GM23338 (cell line): Measurements from ENCODE around the gene DGAT2. TPM values are rescaled to one million over a fixed set of nuclear protein-coding genes. Genes with fewer than 3 reads are reported as not detected.

Experiments used
- ATAC-seq: fragments of 200-7000 bp; cut with Tn5 transposase; 3 replicates; pipeline ENCODE4 v1.9.1; 2020
- DNase-seq: peaks from one replicate; pipeline ENCODE4 v3.0.0-alpha.2; 2015; ENCODE audit warnings: low spot score
- H2AFZ ChIP-seq: fragments of 200-600 bp; sonication (generic); 2 replicates; pipeline ENCODE4 v1.8.0; 2016; ENCODE audit warnings: antibody characterized with exemption, mild to moderate bottlenecking, moderate library complexity
- H3F3A ChIP-seq: fragments of 200-600 bp; sonication (generic); replicated peaks from 2 replicates; pipeline ENCODE4 v1.8.0; 2017; ENCODE audit warnings: antibody characterized with exemption, mixed run types, low read depth
- H3K27ac ChIP-seq: fragments of 200-600 bp; sonication (generic); 2 replicates; pipeline ENCODE4 v1.6.1; 2016; ENCODE audit warnings: low read depth
- H3K27me3 ChIP-seq: fragments of 200-600 bp; sonication (generic); 2 replicates; pipeline ENCODE4 v1.8.0; 2016; ENCODE audit warnings: mild to moderate bottlenecking, mixed run types, moderate library complexity; ENCODE audit not compliant: insufficient read depth
- H3K36me3 ChIP-seq: fragments of 200-600 bp; sonication (generic); 2 replicates; pipeline ENCODE4 v1.8.0; 2016; ENCODE audit warnings: mild to moderate bottlenecking; ENCODE audit not compliant: insufficient read depth
- H3K4me1 ChIP-seq: fragments of 200-600 bp; sonication (generic); 2 replicates; pipeline ENCODE4 v1.8.0; 2016; ENCODE audit warnings: mild to moderate bottlenecking, moderate library complexity; ENCODE audit not compliant: insufficient read depth
- H3K4me2 ChIP-seq: fragments of 200-600 bp; sonication (generic); 2 replicates; pipeline ENCODE4 v1.7.1; 2017; ENCODE audit warnings: mixed run types
- H3K4me3 ChIP-seq: fragments of 200-600 bp; sonication (generic); 2 replicates; pipeline ENCODE4 v1.6.1; 2016; ENCODE audit warnings: mixed run types
- H3K79me2 ChIP-seq: fragments of 200-600 bp; sonication (generic); replicated peaks from 2 replicates; pipeline ENCODE4 v1.8.0; 2017; ENCODE audit warnings: mild to moderate bottlenecking; ENCODE audit not compliant: insufficient read depth
- H3K9me2 ChIP-seq: fragments of 200-600 bp; sonication (generic); 2 replicates; pipeline ENCODE4 v1.8.0; 2017; ENCODE audit not compliant: insufficient read depth
- H4K20me1 ChIP-seq: fragments of 200-600 bp; sonication (generic); replicated peaks from 2 replicates; pipeline ENCODE4 v1.8.0; 2017; ENCODE audit warnings: mild to moderate bottlenecking; ENCODE audit not compliant: insufficient read depth
- H3K27ac Mint-ChIP-seq: 2 replicates; pipeline ENCODE4 v1.8.0; 2020; ENCODE audit warnings: inconsistent platforms, mild to moderate bottlenecking, moderate library complexity, mixed read lengths
- H3K27me3 Mint-ChIP-seq: 3 replicates; pipeline ENCODE4 v1.8.0; 2022; ENCODE audit warnings: low read depth, mild to moderate bottlenecking, moderate library complexity, mixed read lengths, inconsistent platforms; ENCODE audit not compliant: insufficient read depth, poor library complexity
- H3K36me3 Mint-ChIP-seq: 3 replicates; pipeline ENCODE4 v1.8.0; 2021; ENCODE audit warnings: low read depth, mild to moderate bottlenecking, inconsistent platforms, moderate library complexity, mixed read lengths
- H3K4me1 Mint-ChIP-seq: 3 replicates; pipeline ENCODE4 v1.8.0; 2020; ENCODE audit warnings: mild to moderate bottlenecking, inconsistent platforms, mixed read lengths
- H3K4me3 Mint-ChIP-seq: 3 replicates; pipeline ENCODE4 v1.8.0; 2021; ENCODE audit warnings: moderate library complexity, mild to moderate bottlenecking, inconsistent platforms, mixed read lengths
- H3K9me3 Mint-ChIP-seq: 3 replicates; pipeline ENCODE4 v1.8.0; 2020; ENCODE audit warnings: moderate library complexity, mild to moderate bottlenecking, inconsistent platforms, mixed read lengths
- CREB1 ChIP-seq: fragments of 250-450 bp; sonication (Bioruptor Pico); IDR thresholded peaks from 2 replicates; pipeline ENCODE4 v1.5.0; 2020; ENCODE audit warnings: low read depth, mild to moderate bottlenecking, moderate library complexity
- EZH2 ChIP-seq: fragments of 200-600 bp; sonication (generic); IDR thresholded peaks from one replicate; pipeline ENCODE4 v1.8.0; 2017; ENCODE audit warnings: antibody characterized with exemption, mild to moderate bottlenecking, low read depth; ENCODE audit not compliant: unreplicated experiment
- EZH2phosphoT487 ChIP-seq: fragments of 200-600 bp; sonication (generic); IDR thresholded peaks from one replicate; pipeline ENCODE4 v1.8.1; 2018; ENCODE audit warnings: antibody characterized with exemption; ENCODE audit not compliant: unreplicated experiment
- JUNB ChIP-seq: IDR thresholded peaks from one replicate; pipeline ENCODE4 v1.6.1; 2016; ENCODE audit warnings: antibody characterized with exemption; ENCODE audit not compliant: unreplicated experiment
- NANOG ChIP-seq: IDR thresholded peaks from 2 replicates; pipeline ENCODE4 v1.6.1; 2016; ENCODE audit warnings: antibody characterized with exemption, borderline replicate concordance
- POLR2AphosphoS5 ChIP-seq: IDR thresholded peaks from 2 replicates; pipeline ENCODE4 v1.6.1; 2016; ENCODE audit warnings: antibody characterized with exemption, low read depth
- STAT1 ChIP-seq: IDR thresholded peaks from one replicate; pipeline ENCODE4 v1.6.1; 2016; ENCODE audit warnings: antibody characterized with exemption; ENCODE audit not compliant: unreplicated experiment
- ZNF114 ChIP-seq: fragments of 250-450 bp; sonication (Bioruptor Pico); IDR thresholded peaks from 2 replicates; pipeline ENCODE4 v1.5.0; 2020; ENCODE audit warnings: mild to moderate bottlenecking, moderate library complexity
- ZNF331 ChIP-seq: fragments of 250-450 bp; sonication (Bioruptor Pico); IDR thresholded peaks from 2 replicates; pipeline ENCODE4 v1.5.0; 2020; ENCODE audit warnings: low read depth, mild to moderate bottlenecking, moderate library complexity
- polyA plus RNA-seq: library from polyadenylated mRNA; unstranded; fragments of >200 nt; fragmentation: Nextera tagmentation; extraction: Ambion mirVana; gene quantifications from 2 replicates; pipeline ENCODE4 v1.2.1, GENCODE V29; 2016
- total RNA-seq: library from RNA; depleted of rRNA; stranded (reverse); fragments of >200 nt; shearing (Covaris generic); gene quantifications from 2 replicates; pipeline ENCODE4 v1.2.3, GENCODE V29; 2014
- TF ChIP-seq, protein P1 (sequence below): IDR thresholded peaks from 2 replicates; pipeline ENCODE4 v1.6.1; 2016; ENCODE audit warnings: antibody characterized with exemption
- TF ChIP-seq, protein P2 (sequence below): fragments of 250-450 bp; sonication (Bioruptor Pico); IDR thresholded peaks from 2 replicates; pipeline ENCODE4 v1.5.0; 2020; ENCODE audit warnings: mild to moderate bottlenecking, moderate library complexity
- TF ChIP-seq, protein P3 (sequence below), 2 experiments: fragments of 200-600 bp in 1 of 2; sonication (generic) in 1 of 2; conservative IDR thresholded peaks; 2 replicates each; pipeline versions ENCODE4 v1.5.1 to v1.6.1; 2016 to 2017; ENCODE audit warnings: antibody characterized with exemption in 2 of 2, low read depth in 2 of 2, mild to moderate bottlenecking in 2 of 2, moderate library complexity in 1 of 2
- TF ChIP-seq, protein P4 (sequence below): IDR thresholded peaks from one replicate; pipeline ENCODE4 v1.6.1; 2018; ENCODE audit warnings: antibody characterized with exemption; ENCODE audit not compliant: unreplicated experiment

DGAT2 gene
- total and polyA plus RNA-seq, 2 experiments from 2014 or later: 1.9 to 2.6 TPM

DNA sequence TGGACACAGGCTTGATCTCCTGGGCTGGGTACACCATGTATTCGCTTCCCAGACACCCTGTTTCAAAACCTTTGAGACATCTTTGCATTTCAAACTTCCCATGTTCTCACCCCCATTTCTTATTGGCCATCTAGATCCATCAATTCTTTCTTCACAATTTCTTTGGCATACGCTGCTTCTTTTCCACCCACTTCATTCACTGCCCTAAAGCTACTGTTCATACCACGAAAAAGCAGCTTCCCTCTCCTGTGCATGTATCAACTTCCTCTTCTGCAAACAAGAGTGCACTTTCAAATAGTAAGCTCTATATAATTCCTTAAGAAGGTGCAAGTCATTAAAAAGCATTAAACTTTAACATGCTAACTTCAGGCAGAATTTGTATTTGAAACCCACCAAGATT, 67.8 kb downstream of the DGAT2 start:
- Histone ChIP-seq H3K4me3 (no peak overlapping the region), H3K4me2 (no peak overlapping the region), H3K9me2 (no peaks in the 10 kb centered on the region), H3K79me2 (peaks cover 20% of the 10 kb centered on the region), H4K20me1 (peaks cover 9% of the 10 kb centered on the region; the same call in 1 of the 2 replicates), H3K4me1 (peaks cover 10% of the 10 kb centered on the region; the same call in 1 of the 2 replicates), H3K27ac (no peak overlapping the region), H2AFZ (no peak overlapping the region), H3K36me3 (0 out of 2 replicates have a peak, but pooled peaks cover 8% of the 10 kb centered on the region), H3F3A (no peaks in the 10 kb centered on the region), H3K27me3 (no peaks in the 10 kb centered on the region)
- H3K36me3 Mint-ChIP-seq: peaks cover 9% of the 10 kb centered on the region; the same call in 1 of the 3 replicates
- TF ChIP-seq CREB1: no peak
- no peak for TF ChIP-seq EZH2
- TF ChIP-seq, protein P1, sequence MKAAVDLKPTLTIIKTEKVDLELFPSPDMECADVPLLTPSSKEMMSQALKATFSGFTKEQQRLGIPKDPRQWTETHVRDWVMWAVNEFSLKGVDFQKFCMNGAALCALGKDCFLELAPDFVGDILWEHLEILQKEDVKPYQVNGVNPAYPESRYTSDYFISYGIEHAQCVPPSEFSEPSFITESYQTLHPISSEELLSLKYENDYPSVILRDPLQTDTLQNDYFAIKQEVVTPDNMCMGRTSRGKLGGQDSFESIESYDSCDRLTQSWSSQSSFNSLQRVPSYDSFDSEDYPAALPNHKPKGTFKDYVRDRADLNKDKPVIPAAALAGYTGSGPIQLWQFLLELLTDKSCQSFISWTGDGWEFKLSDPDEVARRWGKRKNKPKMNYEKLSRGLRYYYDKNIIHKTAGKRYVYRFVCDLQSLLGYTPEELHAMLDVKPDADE: no peak
- TF ChIP-seq STAT1: no peak
- TF ChIP-seq NANOG: no peak
- TF ChIP-seq, protein P2, sequence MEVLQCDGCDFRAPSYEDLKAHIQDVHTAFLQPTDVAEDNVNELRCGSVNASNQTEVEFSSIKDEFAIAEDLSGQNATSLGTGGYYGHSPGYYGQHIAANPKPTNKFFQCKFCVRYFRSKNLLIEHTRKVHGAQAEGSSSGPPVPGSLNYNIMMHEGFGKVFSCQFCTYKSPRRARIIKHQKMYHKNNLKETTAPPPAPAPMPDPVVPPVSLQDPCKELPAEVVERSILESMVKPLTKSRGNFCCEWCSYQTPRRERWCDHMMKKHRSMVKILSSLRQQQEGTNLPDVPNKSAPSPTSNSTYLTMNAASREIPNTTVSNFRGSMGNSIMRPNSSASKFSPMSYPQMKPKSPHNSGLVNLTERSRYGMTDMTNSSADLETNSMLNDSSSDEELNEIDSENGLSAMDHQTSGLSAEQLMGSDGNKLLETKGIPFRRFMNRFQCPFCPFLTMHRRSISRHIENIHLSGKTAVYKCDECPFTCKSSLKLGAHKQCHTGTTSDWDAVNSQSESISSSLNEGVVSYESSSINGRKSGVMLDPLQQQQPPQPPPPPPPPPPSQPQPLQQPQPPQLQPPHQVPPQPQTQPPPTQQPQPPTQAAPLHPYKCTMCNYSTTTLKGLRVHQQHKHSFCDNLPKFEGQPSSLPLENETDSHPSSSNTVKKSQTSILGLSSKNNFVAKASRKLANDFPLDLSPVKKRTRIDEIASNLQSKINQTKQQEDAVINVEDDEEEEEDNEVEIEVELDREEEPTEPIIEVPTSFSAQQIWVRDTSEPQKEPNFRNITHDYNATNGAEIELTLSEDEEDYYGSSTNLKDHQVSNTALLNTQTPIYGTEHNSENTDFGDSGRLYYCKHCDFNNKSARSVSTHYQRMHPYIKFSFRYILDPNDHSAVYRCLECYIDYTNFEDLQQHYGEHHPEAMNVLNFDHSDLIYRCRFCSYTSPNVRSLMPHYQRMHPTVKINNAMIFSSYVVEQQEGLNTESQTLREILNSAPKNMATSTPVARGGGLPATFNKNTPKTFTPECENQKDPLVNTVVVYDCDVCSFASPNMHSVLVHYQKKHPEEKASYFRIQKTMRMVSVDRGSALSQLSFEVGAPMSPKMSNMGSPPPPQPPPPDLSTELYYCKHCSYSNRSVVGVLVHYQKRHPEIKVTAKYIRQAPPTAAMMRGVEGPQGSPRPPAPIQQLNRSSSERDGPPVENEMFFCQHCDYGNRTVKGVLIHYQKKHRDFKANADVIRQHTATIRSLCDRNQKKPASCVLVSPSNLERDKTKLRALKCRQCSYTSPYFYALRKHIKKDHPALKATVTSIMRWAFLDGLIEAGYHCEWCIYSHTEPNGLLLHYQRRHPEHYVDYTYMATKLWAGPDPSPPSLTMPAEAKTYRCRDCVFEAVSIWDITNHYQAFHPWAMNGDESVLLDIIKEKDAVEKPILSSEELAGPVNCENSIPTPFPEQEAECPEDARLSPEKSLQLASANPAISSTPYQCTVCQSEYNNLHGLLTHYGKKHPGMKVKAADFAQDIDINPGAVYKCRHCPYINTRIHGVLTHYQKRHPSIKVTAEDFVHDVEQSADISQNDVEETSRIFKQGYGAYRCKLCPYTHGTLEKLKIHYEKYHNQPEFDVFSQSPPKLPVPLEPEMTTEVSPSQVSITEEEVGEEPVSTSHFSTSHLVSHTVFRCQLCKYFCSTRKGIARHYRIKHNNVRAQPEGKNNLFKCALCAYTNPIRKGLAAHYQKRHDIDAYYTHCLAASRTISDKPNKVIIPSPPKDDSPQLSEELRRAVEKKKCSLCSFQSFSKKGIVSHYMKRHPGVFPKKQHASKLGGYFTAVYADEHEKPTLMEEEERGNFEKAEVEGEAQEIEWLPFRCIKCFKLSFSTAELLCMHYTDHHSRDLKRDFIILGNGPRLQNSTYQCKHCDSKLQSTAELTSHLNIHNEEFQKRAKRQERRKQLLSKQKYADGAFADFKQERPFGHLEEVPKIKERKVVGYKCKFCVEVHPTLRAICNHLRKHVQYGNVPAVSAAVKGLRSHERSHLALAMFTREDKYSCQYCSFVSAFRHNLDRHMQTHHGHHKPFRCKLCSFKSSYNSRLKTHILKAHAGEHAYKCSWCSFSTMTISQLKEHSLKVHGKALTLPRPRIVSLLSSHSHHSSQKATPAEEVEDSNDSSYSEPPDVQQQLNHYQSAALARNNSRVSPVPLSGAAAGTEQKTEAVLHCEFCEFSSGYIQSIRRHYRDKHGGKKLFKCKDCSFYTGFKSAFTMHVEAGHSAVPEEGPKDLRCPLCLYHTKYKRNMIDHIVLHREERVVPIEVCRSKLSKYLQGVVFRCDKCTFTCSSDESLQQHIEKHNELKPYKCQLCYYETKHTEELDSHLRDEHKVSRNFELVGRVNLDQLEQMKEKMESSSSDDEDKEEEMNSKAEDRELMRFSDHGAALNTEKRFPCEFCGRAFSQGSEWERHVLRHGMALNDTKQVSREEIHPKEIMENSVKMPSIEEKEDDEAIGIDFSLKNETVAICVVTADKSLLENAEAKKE (CRISPR knock-in tag): no peak
- TF ChIP-seq, protein P3, sequence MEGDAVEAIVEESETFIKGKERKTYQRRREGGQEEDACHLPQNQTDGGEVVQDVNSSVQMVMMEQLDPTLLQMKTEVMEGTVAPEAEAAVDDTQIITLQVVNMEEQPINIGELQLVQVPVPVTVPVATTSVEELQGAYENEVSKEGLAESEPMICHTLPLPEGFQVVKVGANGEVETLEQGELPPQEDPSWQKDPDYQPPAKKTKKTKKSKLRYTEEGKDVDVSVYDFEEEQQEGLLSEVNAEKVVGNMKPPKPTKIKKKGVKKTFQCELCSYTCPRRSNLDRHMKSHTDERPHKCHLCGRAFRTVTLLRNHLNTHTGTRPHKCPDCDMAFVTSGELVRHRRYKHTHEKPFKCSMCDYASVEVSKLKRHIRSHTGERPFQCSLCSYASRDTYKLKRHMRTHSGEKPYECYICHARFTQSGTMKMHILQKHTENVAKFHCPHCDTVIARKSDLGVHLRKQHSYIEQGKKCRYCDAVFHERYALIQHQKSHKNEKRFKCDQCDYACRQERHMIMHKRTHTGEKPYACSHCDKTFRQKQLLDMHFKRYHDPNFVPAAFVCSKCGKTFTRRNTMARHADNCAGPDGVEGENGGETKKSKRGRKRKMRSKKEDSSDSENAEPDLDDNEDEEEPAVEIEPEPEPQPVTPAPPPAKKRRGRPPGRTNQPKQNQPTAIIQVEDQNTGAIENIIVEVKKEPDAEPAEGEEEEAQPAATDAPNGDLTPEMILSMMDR (conservative IDR thresholded peaks at IDR 0.05; ENCODE audit: low read depth in 2 of 2): no peak
- TF ChIP-seq, protein P4, sequence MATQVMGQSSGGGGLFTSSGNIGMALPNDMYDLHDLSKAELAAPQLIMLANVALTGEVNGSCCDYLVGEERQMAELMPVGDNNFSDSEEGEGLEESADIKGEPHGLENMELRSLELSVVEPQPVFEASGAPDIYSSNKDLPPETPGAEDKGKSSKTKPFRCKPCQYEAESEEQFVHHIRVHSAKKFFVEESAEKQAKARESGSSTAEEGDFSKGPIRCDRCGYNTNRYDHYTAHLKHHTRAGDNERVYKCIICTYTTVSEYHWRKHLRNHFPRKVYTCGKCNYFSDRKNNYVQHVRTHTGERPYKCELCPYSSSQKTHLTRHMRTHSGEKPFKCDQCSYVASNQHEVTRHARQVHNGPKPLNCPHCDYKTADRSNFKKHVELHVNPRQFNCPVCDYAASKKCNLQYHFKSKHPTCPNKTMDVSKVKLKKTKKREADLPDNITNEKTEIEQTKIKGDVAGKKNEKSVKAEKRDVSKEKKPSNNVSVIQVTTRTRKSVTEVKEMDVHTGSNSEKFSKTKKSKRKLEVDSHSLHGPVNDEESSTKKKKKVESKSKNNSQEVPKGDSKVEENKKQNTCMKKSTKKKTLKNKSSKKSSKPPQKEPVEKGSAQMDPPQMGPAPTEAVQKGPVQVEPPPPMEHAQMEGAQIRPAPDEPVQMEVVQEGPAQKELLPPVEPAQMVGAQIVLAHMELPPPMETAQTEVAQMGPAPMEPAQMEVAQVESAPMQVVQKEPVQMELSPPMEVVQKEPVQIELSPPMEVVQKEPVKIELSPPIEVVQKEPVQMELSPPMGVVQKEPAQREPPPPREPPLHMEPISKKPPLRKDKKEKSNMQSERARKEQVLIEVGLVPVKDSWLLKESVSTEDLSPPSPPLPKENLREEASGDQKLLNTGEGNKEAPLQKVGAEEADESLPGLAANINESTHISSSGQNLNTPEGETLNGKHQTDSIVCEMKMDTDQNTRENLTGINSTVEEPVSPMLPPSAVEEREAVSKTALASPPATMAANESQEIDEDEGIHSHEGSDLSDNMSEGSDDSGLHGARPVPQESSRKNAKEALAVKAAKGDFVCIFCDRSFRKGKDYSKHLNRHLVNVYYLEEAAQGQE: no peak
- no peak for TF ChIP-seq POLR2AphosphoS5
- TF ChIP-seq ZNF114 (CRISPR knock-in tag): no peak
- TF ChIP-seq EZH2phosphoT487: no peak
- TF ChIP-seq JUNB: no peak
- no peak for TF ChIP-seq ZNF331 (CRISPR knock-in tag)
- H3K4me3 Mint-ChIP-seq: no peak overlapping the region
- peaks cover 5% of the 10 kb centered on the region; the same call in 2 of the 3 replicates for H3K9me3 Mint-ChIP-seq
- H3K4me1 Mint-ChIP-seq: peaks cover 11% of the 10 kb centered on the region; the same call in 2 of the 3 replicates
- peaks cover 2% of the 10 kb centered on the region for H3K27me3 Mint-ChIP-seq
- no peak overlapping the region for H3K27ac Mint-ChIP-seq
- DNase-seq (no peak), ATAC-seq (no peak)
